IPS-15b (cell line): ENCODE results near the gene TANGO2.

Experiments
- H3K27me3 ChIP-seq: one replicate; pipeline ENCODE4 v1.6.1; 2013; ENCODE audit warnings: low read length; ENCODE audit not compliant: control insufficient read depth, insufficient read depth
- H3K36me3 ChIP-seq: one replicate; pipeline ENCODE4 v1.6.1; 2013; ENCODE audit warnings: low read length; ENCODE audit not compliant: control insufficient read depth, insufficient read depth
- H3K4me1 ChIP-seq: one replicate; pipeline ENCODE4 v1.6.1; 2013; ENCODE audit warnings: mild to moderate bottlenecking, low read length; ENCODE audit not compliant: control insufficient read depth, insufficient read depth
- H3K4me3 ChIP-seq: one replicate; pipeline ENCODE4 v1.5.1; 2013; ENCODE audit warnings: low read depth, low read length
- H3K9ac ChIP-seq: one replicate; pipeline ENCODE4 v1.6.1; 2013; ENCODE audit warnings: low read depth, mild to moderate bottlenecking, low read length
- H3K9me3 ChIP-seq: one replicate; pipeline ENCODE4 v1.6.1; 2013; ENCODE audit warnings: mild to moderate bottlenecking, low read length; ENCODE audit not compliant: control insufficient read depth, insufficient read depth

The TANGO2 gene

GRCh38 chr22:20037419-20037818 is 16.5 kb downstream of the TANGO2 start:
- Histone ChIP-seq H3K36me3 (no peaks in the 10 kb centered on the region), H3K4me3 (no peak overlapping the region), H3K9me3 (no peaks in the 10 kb centered on the region), H3K27me3 (no peaks in the 10 kb centered on the region), H3K9ac (no peak overlapping the region), H3K4me1 (no peaks in the 10 kb centered on the region)

GRCh38 chr22:20038574-20038973 is 17.7 kb downstream of the TANGO2 start:
- H3K36me3 ChIP-seq: peaks cover 2% of the 10 kb centered on the region
- no peaks in the 10 kb centered on the region for H3K27me3 ChIP-seq
- H3K9ac ChIP-seq: no peak overlapping the region
- no peaks in the 10 kb centered on the region for H3K9me3 ChIP-seq
- no peak overlapping the region for H3K4me3 ChIP-seq
- H3K4me1 ChIP-seq: no peaks in the 10 kb centered on the region

GRCh38 chr22:20039683-20040325 is 18.9 kb downstream of the TANGO2 start:
- Histone ChIP-seq H3K9me3 (no peaks in the 10 kb centered on the region), H3K4me3 (no peak overlapping the region), H3K27me3 (no peaks in the 10 kb centered on the region), H3K36me3 (peaks cover 2% of the 10 kb centered on the region), H3K9ac (no peak overlapping the region), H3K4me1 (no peaks in the 10 kb centered on the region)

GRCh38 chr22:20040327-20041200 is 19.7 kb downstream of the TANGO2 start:
- Histone ChIP-seq H3K4me1 (no peaks in the 10 kb centered on the region), H3K36me3 (peaks cover 2% of the 10 kb centered on the region)

GRCh38 chr22:20043057-20043996 is 22.4 kb downstream of the TANGO2 start:
- no peak overlapping the region for H3K4me3 ChIP-seq
- no peaks in the 10 kb centered on the region for H3K9me3 ChIP-seq
- H3K4me1 ChIP-seq: no peaks in the 10 kb centered on the region
- H3K27me3 ChIP-seq: no peaks in the 10 kb centered on the region
- H3K9ac ChIP-seq: no peak overlapping the region
- peaks cover 2% of the 10 kb centered on the region for H3K36me3 ChIP-seq

More at GRCh38 chr22:20040327-20041200, 19.7 kb downstream of the TANGO2 start:
- no peak overlapping the region for H3K4me3 ChIP-seq
- H3K27me3 ChIP-seq: no peaks in the 10 kb centered on the region
- H3K9me3 ChIP-seq: no peaks in the 10 kb centered on the region
- no peak overlapping the region for H3K9ac ChIP-seq

GRCh38 chr22:20043997-20044342 is 23.1 kb downstream of the TANGO2 start:
- Histone ChIP-seq H3K4me3 (no peak overlapping the region), H3K9ac (no peak overlapping the region), H3K36me3 (peaks cover 2% of the 10 kb centered on the region), H3K27me3 (no peaks in the 10 kb centered on the region), H3K4me1 (no peaks in the 10 kb centered on the region), H3K9me3 (no peaks in the 10 kb centered on the region)

GRCh38 chr22:20044495-20045151 is 23.7 kb downstream of the TANGO2 start:
- H3K9ac ChIP-seq: no peak overlapping the region
- H3K4me3 ChIP-seq: no peak overlapping the region
- no peaks in the 10 kb centered on the region for H3K27me3 ChIP-seq
- H3K36me3 ChIP-seq: peaks cover 2% of the 10 kb centered on the region
- no peaks in the 10 kb centered on the region for H3K9me3 ChIP-seq
- no peaks in the 10 kb centered on the region for H3K4me1 ChIP-seq

- Histone ChIP-seq H3K27me3 (no peaks in the 10 kb centered on the region), H3K9me3 (no peaks in the 10 kb centered on the region), H3K4me3 (no peak overlapping the region), H3K4me1 (no peaks in the 10 kb centered on the region), H3K9ac (no peak overlapping the region), H3K36me3 (peaks cover 2% of the 10 kb centered on the region)
Measured at GRCh38 chr22:20046730-20047129, 25.8 kb downstream of the TANGO2 start.

GRCh38 chr22:20051927-20052308 is 31.0 kb downstream of the TANGO2 start:
- H3K4me3 ChIP-seq: no peak overlapping the region
- H3K27me3 ChIP-seq: no peaks in the 10 kb centered on the region
- no peaks in the 10 kb centered on the region for H3K9me3 ChIP-seq
- peaks cover 7% of the 10 kb centered on the region for H3K36me3 ChIP-seq
- H3K4me1 ChIP-seq: no peaks in the 10 kb centered on the region
- H3K9ac ChIP-seq: no peak overlapping the region

GRCh38 chr22:20052309-20053259 is 31.7 kb downstream of the TANGO2 start:
- no peaks in the 10 kb centered on the region for H3K9me3 ChIP-seq
- no peaks in the 10 kb centered on the region for H3K27me3 ChIP-seq
- peaks cover 7% of the 10 kb centered on the region for H3K36me3 ChIP-seq
- H3K9ac ChIP-seq: no peak overlapping the region
- no peaks in the 10 kb centered on the region for H3K4me1 ChIP-seq
- no peak overlapping the region for H3K4me3 ChIP-seq
